ENCODE results near the gene GSTM5.

GRCh38 chr1:109757936-109758786, 46.1 kb downstream of the GSTM5 start:
- TF ChIP-seq, protein P1, sequence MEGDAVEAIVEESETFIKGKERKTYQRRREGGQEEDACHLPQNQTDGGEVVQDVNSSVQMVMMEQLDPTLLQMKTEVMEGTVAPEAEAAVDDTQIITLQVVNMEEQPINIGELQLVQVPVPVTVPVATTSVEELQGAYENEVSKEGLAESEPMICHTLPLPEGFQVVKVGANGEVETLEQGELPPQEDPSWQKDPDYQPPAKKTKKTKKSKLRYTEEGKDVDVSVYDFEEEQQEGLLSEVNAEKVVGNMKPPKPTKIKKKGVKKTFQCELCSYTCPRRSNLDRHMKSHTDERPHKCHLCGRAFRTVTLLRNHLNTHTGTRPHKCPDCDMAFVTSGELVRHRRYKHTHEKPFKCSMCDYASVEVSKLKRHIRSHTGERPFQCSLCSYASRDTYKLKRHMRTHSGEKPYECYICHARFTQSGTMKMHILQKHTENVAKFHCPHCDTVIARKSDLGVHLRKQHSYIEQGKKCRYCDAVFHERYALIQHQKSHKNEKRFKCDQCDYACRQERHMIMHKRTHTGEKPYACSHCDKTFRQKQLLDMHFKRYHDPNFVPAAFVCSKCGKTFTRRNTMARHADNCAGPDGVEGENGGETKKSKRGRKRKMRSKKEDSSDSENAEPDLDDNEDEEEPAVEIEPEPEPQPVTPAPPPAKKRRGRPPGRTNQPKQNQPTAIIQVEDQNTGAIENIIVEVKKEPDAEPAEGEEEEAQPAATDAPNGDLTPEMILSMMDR (IDR thresholded peaks at IDR 0.05): no peak
- no peak for TF ChIP-seq POLR2AphosphoS5 (IDR thresholded peaks at IDR 0.05)

All from prostate gland (tissue), 2 donors.